ENCODE results near the gene ZNF615.
"Not testable (repeated sequence)": the region's sequence is repeated elsewhere in the genome, so short reads cannot be mapped to it uniquely, and the experiment has no call there.

The ZNF615 gene

DNA sequence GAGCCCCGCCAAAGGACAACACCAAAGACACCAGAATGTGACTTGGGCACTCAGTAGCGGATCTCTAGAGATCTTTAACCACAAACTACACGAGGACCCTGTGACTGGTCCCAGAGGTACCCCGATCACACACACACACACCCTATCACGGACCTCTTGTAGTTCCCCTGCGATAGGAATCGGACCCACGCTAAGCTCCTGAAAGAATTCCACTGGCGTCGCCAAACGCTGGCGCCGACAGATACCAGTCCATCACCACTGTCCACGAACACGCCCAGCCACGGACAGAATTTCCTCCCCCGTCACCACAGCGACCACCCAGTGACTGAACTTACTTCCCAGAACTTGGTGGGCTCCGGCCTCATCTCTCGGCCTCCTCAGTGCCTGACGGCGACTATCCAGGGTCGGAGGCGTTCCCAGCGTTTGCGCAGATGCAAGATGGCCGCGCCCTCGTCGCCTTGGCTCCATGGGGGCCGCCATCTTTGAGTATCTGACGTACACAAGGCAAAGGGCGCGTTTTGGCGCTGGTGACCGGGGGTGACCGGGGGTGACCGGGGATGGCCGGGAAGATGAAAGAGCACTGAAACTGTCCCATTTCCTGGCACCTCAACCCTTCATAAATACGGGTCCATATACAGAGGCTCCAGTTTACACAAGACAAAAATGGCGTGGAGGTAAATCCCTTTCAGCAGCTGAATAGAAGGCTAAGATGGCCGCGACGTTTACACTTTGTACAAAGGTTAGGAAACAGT is at the start of gene ZNF615:
ZNF615 (minus strand) TSS at position 406 of the 752 bp plus-strand sequence. CDS start 4,500 bp downstream, outside the sequence.
- peak; percentile 79 for DNase-seq (ENCODE audit: low read depth)

DNA sequence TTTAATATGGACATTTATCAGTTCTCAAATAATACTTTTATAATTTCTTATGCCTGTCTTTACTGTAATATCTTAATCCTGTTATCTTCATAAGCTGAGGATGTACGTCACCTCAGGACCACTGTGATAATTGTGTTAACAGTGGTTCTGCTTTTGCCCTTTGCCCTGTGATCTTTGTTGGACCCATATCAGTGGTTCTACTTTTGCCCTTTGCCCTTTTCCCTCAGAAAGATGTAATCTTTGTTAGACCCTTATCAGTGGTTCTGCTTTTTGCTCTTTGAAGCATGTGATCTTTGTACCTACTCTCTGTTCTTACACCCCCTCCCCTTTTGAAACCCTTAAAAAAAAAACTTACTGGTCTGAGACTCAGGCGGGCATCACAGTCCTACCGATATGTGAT is 48.5 kb upstream of the ZNF615 start:
- DNase-seq (ENCODE audit: low read depth), result not testable (repeated sequence)

DNA sequence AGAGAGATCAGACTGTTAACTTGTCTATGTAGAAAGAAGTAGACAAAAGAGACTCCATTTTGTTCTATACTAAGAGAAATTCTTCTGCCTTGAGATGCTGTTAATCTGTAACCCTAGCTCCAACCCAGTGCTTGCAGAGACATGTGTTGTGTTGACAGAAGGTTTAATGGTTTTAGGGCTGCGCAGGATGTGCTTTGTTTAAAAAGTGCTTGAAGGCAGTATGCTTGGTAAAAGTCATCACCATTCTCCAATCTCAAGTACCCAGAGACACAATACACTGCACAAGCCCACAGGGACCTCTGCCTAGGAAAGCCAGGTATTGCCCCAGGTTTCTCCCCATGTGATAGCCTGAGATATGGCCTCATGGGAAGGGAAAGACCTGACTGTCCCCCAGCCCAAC is 43.7 kb upstream of the ZNF615 start:
- DNase-seq (ENCODE audit: low read depth), result not testable (repeated sequence)

DNA sequence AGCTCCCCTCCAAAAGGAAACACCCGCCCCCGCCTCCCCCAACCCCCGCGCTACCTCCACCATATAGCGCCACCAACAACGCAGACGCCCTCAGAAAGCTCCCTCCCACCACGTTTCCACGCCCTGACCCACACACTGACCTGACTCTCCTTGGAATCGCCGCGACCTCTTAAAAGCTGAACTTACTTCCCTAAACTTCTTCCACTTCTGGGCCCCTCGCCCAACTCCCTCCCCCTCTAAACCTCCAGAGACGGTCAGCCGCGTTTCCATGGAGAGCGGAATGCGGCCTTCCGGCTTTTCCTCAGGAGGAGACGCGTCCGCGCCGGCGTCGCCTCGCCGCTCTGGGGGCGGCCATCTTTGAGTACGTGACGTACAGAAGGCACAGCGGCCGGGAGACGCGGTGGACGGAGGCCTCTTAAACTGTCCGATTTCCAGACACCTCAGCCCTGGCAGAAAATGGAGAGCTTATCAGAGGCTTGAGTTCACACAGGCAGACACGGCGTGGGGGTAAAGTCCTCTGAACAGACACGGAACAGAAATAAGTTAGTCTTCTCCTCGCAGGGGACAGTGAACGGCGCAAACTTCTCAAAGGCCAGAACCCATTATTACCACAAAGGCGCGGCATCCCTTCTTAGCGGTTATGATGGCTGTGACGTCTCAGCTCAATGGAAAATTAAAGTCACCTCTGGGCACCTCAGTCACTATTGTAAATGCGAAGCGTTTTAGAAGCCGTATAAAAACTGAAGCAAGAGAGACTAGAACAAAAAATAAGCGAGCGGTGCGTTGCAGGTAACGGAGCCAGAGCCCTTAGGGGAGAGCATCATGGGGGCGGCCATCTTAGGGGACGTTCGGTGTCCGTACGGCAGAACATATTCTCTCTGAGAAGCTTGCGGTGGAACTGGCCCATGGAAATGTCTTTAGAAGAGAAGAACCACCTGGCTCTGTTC is 40.8 kb upstream of the ZNF615 start, which contains the start of gene ZNF432:
ZNF432 (minus strand) TSS at position 284 of the 947 bp plus-strand sequence. CDS start 1,970 bp downstream, outside the sequence.
- peak; percentile 95 for DNase-seq (ENCODE audit: low read depth)

GRCh38 chr19:52039169-52039568 is 31.2 kb upstream of the ZNF615 start:
- no peak for DNase-seq (ENCODE audit: low read depth)

DNA sequence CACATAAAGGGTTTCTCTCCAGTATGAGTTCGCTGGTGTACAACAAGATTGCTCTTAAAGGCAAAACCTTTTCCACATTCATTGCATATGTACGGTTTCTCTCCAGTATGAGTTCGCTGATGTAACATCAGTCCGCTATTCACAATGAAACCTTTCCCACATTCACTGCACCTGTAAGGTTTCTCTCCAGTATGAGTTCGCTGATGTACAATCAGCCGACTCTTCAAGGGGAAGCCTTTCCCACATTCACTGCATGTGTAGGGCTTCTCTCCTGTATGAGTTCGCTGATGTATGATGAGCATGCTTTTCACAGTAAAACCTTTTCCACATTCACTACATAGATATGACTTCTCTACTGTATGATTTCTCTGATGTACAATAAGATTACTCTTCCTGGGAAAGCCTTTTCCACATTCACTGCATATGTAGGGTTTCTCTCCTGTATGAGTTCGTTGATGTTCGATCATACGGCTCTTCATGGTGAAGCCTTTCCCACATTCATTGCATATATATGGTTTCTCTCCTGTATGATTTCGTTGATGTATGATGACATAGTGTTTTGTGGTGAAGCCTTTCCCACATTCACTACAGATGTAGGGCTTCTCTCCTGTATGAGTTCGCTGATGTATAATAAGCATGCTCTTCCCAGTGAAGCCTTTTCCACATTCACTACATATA is 26.2 kb upstream of the ZNF615 start:
- peak; percentile 41 for DNase-seq (ENCODE audit: low read depth)

- DNase-seq (ENCODE audit: low read depth), result no peak
Measured at GRCh38 chr19:52028780-52029123, 20.7 kb upstream of the ZNF615 start.

- peak; percentile 85 for DNase-seq (ENCODE audit: low read depth)
Measured at GRCh38 chr19:52028027-52028779, 20.2 kb upstream of the ZNF615 start, which contains the start of gene ZNF614. TSS of gene ZNF614 (minus strand) at chr19:52028379. CDS start at chr19:52025745, 2,634 bp downstream.

DNA sequence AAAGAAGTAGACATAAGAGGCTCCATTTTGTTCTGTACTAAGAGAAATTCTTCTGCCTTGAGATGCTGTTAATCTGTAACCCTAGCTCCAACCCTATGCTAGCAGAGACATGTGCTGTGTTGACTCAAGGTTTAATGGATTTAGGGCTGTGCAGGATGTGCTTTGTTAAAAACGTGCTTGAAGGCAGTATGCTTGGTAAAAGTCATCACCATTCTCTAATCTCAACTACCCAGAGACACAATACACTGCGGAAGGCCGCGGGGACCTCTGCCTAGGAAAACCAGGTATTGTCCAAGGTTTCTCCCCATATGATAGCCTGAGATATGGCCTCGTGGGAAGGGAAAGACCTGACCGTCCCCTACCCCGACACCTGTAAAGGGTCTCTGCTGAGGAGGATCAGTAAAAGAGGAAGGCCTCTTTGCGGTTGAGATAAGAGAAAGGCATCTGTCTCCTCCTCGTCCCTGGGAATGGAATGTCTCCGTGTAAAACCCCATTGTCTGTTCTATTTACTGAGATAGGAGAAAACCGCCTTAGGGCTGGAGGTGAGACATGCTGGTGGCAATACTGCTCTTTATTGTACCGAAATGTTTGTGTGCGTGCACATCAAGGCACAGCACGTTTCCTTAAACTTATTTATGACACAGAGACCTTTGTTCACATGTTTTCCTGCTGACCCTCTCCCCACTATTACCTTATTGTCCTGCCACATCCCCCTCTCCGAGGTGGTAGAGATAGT is 18.4 kb upstream of the ZNF615 start:
- not testable (repeated sequence) for DNase-seq (ENCODE audit: low read depth)

GRCh38 chr19:52024478-52024877 is 16.5 kb upstream of the ZNF615 start:
- not testable (repeated sequence) for DNase-seq (ENCODE audit: low read depth)

DNA sequence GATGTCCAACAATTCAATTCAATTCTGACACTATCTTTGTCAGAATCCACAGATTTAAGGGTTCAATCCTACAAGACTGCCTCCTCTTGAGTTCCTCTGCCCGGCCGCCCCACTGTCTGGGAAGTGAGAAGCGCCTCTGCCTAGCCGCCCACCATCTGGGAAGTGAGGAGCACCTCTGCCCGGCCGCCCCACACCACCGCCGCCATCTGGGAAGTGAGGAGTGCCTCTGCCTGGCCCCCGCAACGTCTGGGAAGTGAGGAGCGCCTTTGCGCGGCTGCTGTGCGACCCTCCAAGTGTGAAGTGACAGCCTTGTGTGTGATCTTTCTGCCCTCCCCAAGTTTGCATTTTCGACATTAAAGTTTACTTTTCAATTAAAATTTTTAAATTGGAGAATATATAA is 14.2 kb upstream of the ZNF615 start:
- DNase-seq (ENCODE audit: low read depth), result no peak

DNA sequence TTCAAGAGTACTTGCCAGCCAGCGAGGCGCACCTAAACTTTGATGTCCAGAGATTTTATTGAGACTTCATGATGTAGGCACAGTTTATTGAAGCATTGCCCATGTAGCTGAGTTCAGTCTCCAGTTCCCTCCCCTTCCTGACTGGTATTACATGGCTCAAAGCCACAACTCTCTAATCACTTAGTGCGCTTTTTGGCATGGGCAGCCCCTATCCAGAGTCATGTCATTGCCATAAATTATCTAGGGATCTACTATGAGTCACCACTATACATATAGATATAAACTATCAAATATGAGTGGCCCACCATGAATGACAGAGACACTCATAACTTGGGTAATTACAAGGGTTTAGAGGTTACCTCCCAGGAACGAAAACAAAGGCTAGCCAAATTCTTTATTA is 12.5 kb upstream of the ZNF615 start:
- DNase-seq (ENCODE audit: low read depth), result no peak

GRCh38 chr19:52010674-52011073 is 2.7 kb upstream of the ZNF615 start:
- DNase-seq (ENCODE audit: low read depth), result no peak

DNA sequence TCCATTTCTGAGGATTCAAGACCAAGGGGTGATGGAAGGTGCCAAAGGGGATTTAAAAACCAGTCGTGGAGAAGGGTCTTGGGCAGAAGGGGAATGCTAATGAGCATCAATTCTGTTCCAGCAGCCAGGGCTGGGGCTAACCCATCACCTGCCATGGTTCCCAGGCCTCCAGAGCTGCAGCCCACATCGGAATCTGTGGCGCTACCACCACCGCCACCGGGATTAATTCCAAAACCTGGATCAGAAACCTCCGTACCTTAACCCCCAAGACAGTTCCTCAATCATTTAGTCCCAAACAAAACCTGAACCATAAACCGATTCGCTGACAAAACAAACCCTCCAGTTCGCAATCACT is 583 bp downstream of the ZNF615 start:
- no peak for DNase-seq (ENCODE audit: low read depth)

GRCh38 chr19:51994048-51994644 is 13.9 kb downstream of the ZNF615 start:
- peak; percentile 16 for DNase-seq (ENCODE audit: low read depth)

DNA sequence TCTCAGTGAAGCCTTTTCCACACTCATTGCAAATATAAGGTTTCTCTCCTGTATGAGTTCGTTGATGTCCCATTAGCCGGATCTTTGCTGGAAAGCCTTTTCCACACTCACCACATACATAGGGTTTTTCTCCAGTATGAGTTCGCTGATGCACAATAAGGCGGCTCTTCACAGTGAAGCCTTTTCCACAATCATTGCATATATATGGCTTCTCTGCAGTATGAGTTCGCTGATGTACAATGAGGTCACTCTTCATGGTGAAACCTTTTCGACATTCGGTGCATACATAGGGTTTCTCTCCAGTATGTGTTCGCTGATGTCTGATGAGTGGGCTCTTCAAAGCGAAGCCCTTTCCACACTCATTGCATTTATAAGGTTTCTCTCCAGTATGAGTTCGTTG is 14.6 kb downstream of the ZNF615 start:
- DNase-seq (ENCODE audit: low read depth), result no peak

- peak; percentile 98 for DNase-seq (ENCODE audit: low read depth)
Measured at GRCh38 chr19:51986309-51987291, 21.4 kb downstream of the ZNF615 start, which contains the start of gene ZNF350. TSS of gene ZNF350 (minus strand) at chr19:51986840. CDS start at chr19:51974360, 12,480 bp downstream.

GRCh38 chr19:51983361-51983760 is 24.6 kb downstream of the ZNF615 start:
- DNase-seq (ENCODE audit: low read depth), result no peak

DNA sequence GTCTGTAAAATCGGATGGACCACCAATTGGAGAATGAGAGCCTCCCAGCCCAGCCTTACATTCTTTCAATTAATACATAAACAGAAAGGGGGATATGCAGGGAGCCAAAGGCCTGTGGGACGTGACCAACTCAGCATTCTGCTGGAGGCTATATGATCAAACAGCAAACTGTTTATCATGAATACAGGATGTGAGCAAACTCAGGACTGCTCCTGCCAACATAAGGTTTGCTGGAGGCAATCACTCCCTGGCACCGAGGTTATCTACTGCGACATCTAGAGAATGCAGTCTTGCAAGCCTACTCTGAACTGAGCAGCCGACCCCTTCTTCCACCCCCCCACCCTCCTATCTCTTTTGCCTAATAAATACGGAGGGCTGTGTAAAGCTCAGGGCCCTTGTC is 27.1 kb downstream of the ZNF615 start:
- not testable (repeated sequence) for DNase-seq (ENCODE audit: low read depth)

Measured in amniotic epithelial cell (primary cell).